HG03558 (cell line): Measurements from ENCODE around the gene BHMT.

Source experiments
- ATAC-seq: cut with Tn5 transposase; IDR thresholded peaks from one replicate; pipeline ENCODE4 v1.9.1; 2021; ENCODE audit warnings: moderate number of reproducible peaks; ENCODE audit not compliant: unreplicated experiment; ENCODE audit errors: extremely low read depth

Gene BHMT

DNA sequence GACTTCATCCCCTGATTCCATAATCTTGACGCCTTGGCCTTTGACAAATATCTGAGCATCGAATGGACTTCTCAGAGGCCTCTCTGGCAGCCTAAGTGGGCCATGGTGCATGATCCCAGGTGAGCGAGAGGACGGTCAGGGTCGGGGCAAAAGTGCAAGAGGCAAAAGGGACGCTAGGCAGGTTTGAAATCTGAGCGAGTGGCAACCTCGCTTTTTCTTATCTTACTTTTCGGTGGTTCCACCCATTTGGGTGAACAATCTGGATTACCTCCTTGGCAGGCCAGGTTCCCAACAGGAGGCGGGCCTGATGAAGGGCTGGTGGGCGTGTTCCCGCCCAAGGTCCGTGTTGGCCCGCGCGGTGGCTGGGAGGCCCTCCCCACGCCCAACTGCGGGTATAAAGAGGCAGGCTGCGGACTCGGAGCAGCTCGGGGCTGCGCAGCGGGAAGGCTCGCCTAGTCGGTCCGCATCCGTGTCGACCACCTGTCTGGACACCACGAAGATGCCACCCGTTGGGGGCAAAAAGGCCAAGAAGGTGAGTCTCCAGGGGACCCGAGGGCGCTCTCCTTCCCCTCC, at the start of gene BHMT:
BHMT (plus strand) TSS at position 423 of the 573 bp plus-strand sequence; CDS start at position 500, 77 bp downstream.
- ATAC-seq = no peak

GRCh38 chr5:79062436-79062835, 49.2 kb upstream of the BHMT start:
- ATAC-seq = no peak

DNA sequence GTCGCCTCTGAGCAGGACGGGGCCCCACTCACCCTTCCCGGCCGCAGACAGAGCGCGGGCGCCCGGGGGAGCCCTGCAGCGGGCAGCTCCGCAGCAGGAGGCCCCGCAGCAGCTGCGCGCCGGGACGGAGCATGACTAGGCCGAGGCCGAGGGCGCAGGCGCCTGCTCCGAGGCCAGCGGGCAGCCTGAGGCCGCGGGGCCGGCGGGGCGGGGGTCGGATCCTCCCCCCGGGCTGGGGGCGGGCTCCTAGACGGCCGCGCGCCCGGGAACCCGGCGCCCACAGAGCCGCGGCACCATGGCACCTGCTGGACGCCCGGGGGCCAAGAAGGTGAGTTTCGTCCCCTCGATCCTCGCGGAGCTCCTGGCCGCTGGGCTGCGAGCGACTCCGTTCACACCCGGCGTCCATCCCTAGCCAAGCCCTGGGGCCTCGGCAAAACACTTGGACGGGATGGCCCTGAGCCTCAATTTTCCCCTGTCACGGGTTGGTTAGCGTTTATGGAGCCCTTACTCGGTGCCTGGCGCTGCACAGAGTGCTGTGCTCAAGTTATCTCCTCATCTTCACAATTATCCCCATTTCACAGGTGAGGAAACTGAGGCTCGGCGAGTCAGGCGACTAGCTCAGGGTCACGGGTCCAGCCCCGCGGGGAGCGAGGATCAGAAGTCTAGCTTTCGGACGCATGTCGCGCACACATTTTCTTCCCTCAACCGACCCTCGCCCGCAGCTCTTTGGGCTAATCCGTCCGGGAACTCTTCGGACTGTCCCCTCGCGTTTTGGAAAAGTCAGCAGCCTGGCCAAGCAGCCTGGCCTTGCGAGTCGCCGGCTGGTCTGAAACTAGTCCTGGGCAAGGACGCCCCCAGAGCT, 41.9 kb upstream of the BHMT start, which contains the start of the genes BHMT2 and DMGDH:
BHMT2 (plus strand) TSS at position 280 of the 862 bp plus-strand sequence; CDS start at position 296, 16 bp downstream.
DMGDH (minus strand) TSS at position 187 of the 862 bp plus-strand sequence; CDS start at position 133, 54 bp downstream.
- no peak for ATAC-seq

DNA sequence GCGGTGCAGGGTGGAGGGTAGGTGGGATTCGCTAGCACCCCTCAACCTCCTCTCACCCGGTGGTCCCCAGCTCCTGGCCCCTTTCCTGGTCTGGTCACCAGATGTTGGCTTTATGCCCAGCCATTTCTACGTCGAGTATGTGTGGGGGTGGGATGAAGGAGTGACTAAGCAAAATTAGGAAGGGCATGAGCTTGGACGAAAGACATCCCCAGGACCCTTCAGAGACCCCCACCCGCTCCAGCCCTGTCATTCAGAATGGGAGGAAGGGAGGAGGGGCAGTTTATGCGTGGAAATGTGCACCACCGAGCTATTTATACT, 41.3 kb upstream of the BHMT start:
- no peak for ATAC-seq

DNA sequence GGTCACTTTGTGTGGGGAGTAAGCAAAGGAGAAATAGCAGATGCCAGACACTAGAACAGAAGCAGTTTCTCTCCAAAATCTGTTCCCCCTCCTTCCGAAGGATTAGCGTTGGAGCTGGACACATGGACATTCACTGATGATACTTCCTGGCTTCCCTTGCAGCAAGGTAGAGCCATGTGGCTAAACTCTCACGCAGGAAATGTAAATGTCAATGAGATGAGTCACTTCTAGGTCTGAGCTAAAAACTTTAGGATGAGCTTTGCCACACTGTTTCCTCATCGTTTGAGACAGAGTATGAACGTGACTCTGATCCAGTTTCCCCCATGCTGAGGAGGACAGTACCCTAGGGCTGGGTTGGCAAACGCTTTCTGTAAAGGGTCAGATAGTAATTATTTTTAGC, 37.0 kb upstream of the BHMT start:
- no peak for ATAC-seq

DNA sequence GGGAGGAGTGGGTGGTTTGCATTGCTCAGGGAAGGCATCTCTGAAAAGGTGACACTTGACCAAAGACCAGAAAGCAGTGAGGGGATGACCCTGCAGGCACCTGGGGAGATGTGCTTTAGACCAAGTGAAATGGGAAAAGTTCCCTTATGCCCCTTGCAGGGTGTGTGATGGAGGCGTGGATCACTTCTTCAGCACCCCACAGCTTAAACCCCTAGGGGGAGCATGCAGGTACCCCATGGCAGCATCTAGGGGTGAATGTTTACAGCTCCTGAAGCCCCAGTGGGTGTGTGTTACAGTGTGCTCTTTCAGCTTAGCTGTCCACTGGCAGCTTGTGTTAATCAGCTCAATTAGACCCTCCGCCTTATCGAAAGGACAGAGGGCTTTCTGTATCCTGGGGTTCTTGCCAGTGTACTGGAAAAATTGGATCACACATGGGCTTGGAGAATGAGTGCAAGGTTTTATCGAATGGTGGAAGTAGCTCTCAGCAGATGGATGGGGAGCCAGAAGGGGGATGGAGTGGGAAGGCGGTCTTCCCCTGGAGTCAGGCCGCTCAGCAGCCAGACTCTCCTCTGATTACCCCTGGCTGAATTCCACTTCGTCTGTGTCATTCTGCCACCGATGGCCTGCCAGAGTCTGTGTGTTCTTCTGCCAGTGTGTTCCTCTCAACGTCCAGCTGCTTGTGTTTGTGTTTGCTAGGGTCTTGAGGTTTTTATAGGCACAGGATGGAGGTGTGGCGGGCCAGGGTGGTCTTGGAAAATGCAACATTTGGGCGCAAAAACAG, 35.8 kb upstream of the BHMT start:
- no peak for ATAC-seq

GRCh38 chr5:79076819-79077218, 34.8 kb upstream of the BHMT start:
- ATAC-seq = no peak

DNA sequence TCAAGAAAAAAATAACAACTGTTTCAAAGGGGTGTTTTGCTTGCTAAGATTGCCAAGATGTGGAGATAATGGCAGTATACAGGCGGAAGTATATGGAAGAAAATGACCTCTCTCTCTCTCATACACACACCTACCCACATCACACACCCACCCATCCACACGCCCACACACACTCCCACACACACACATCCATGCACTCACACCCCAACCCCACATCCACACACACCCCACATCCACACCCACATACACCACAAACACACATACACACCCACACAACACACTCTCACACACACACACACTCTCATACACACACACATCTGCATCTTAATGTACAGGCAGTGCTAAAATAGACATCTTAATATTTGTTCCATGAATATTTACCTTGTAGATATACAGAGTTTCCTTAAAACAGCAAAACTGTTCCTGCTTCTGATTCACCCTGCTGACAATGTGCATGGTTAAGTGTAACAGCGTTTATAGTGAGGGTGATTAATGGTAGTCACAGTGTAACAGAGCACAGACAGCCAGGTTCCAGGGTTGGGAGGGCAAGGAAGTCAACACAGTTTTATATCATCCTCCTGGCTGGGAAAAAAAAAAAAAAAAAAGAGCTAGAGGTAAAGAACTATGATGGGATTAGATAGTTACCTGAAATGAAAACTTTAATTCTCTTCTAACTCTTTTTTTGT, 33.8 kb upstream of the BHMT start:
- ATAC-seq = no peak

GRCh38 chr5:79080804-79081203, 30.8 kb upstream of the BHMT start:
- no peak for ATAC-seq

GRCh38 chr5:79081779-79082178, 29.8 kb upstream of the BHMT start:
- ATAC-seq = no peak

GRCh38 chr5:79086116-79086515, 25.5 kb upstream of the BHMT start:
- ATAC-seq = no peak

- ATAC-seq = no peak
These were observed 23.1 kb upstream of the BHMT start for GRCh38 chr5:79088507-79088906.

- ATAC-seq = no peak
These were observed 20.5 kb upstream of the BHMT start for GRCh38 chr5:79091064-79091463.

- no peak for ATAC-seq
These were observed 17.8 kb upstream of the BHMT start for GRCh38 chr5:79093762-79094161.

- no peak for ATAC-seq
These were observed 5.7 kb upstream of the BHMT start for GRCh38 chr5:79105868-79106267.

DNA sequence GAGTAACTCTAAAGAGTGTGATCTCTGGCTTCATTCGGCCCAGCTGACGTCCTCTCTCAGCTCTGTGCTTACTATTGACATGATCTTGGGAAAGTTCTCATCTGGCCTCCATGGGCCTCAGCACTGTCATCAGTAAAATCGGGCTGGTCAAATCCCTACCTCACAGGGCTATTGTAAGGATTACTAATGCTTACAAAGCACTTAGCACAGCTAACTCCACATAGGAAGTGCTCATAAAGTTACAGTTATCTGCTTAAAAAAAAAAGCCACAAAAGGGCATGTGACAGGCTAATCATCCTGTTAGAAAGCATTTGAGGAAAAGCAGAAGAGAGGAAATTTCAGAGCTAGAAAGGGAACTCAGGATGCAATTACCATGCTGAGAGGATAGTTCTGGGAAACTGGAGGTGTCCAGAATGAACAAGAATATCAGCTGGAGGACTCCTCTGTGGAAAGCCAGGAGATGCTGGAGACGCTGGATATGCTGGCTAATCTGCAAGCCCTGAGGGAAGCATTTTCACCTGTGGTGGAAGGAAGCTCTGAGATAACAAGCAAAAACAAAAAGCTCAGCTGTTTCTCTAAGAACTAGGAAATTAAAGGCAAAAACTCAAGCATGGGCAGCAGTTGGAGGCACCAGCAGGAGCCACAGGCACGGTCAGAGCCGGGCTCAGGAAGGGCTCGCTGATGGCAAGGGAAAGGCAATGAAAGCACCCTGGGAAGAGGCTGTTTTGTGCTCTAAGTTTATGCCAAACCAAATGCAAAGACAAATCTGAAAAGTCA, 4.4 kb upstream of the BHMT start:
- no peak for ATAC-seq

- ATAC-seq = no peak
These were observed 3.5 kb upstream of the BHMT start for GRCh38 chr5:79108086-79108485.

GRCh38 chr5:79108792-79109191, 2.8 kb upstream of the BHMT start:
- no peak for ATAC-seq
